ENCODE results near the gene STMN3.
"Not testable (repeated sequence)": the region's sequence is repeated elsewhere in the genome, so short reads cannot be mapped to it uniquely, and the experiment has no call there.

The STMN3 gene

DNA sequence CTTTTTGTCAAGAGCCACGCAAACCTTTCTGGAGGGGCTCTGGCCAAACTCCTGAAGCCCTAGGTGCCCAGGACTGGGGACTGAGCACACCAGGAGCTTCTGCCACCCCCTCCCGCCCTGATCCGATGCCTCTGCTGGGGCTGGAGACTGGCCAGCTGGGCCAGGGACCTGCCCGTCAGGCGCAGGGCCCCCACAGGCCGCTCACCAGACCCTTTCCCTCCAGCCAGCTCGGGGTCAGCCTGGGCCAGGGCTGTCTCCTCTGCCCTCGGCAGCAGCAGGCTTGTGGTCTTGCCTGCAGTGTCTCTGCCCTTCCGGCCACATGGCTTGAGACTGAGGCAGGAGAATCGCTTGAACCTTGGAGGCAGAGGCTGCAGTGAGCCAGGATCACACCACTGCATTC, 19.4 kb upstream of the STMN3 start:
- Histone ChIP-seq H3K79me2 (ENCODE audit: insufficient read depth, low read depth) (no peaks in the 10 kb centered on the region), H3K27ac (no peak overlapping the region), H3K36me3 (ENCODE audit: insufficient read depth) (no peaks in the 10 kb centered on the region), H3K27me3 (ENCODE audit: insufficient read depth, low read depth) (no peaks in the 10 kb centered on the region), H3K4me3 (IDR thresholded peaks at IDR 0.05; ENCODE audit: insufficient read depth, low read depth, low read length) (no peak overlapping the region), H2AFZ (ENCODE audit: low read depth) (no peak overlapping the region), H4K20me1 (ENCODE audit: insufficient read depth) (no peaks in the 10 kb centered on the region), H3K4me2 (no peak overlapping the region), H3K9ac (no peak overlapping the region), H3K4me1 (ENCODE audit: low read depth, poor library complexity, severe bottlenecking) (no peaks in the 10 kb centered on the region)
- TF ChIP-seq, protein P1, sequence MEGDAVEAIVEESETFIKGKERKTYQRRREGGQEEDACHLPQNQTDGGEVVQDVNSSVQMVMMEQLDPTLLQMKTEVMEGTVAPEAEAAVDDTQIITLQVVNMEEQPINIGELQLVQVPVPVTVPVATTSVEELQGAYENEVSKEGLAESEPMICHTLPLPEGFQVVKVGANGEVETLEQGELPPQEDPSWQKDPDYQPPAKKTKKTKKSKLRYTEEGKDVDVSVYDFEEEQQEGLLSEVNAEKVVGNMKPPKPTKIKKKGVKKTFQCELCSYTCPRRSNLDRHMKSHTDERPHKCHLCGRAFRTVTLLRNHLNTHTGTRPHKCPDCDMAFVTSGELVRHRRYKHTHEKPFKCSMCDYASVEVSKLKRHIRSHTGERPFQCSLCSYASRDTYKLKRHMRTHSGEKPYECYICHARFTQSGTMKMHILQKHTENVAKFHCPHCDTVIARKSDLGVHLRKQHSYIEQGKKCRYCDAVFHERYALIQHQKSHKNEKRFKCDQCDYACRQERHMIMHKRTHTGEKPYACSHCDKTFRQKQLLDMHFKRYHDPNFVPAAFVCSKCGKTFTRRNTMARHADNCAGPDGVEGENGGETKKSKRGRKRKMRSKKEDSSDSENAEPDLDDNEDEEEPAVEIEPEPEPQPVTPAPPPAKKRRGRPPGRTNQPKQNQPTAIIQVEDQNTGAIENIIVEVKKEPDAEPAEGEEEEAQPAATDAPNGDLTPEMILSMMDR (conservative IDR thresholded peaks at IDR 0.05; ENCODE audit: low read depth, low read length) = no peak

DNA sequence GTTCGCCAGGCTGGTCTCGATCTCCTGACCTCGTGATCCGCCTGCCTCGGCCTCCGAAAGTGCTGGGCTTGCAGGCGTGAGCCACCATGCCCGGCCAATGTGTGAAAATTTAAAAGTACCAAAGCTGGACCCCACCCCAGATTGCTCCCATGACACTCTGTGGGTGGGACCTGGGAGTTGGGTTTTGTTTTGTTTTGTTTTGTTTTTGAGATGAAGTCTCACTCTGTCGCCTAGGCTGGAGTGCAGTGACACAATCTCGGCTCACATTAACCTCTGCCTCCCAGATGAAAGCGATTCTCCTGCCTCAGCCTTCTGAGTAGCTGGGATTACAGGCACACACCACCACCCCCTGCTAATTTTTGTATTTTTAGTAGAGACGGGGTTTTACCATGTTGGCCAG, 18.5 kb upstream of the STMN3 start:
- not testable (repeated sequence) for H3K27me3 ChIP-seq (ENCODE audit: insufficient read depth, low read depth); H3K36me3 ChIP-seq (ENCODE audit: insufficient read depth); H3K4me1 ChIP-seq (ENCODE audit: low read depth, poor library complexity, severe bottlenecking); H3K9ac ChIP-seq; H3K27ac ChIP-seq; H3K4me2 ChIP-seq; H3K4me3 ChIP-seq (IDR thresholded peaks at IDR 0.05; ENCODE audit: insufficient read depth, low read depth, low read length); H2AFZ ChIP-seq (ENCODE audit: low read depth); H4K20me1 ChIP-seq (ENCODE audit: insufficient read depth); H3K79me2 ChIP-seq (ENCODE audit: insufficient read depth, low read depth)

DNA sequence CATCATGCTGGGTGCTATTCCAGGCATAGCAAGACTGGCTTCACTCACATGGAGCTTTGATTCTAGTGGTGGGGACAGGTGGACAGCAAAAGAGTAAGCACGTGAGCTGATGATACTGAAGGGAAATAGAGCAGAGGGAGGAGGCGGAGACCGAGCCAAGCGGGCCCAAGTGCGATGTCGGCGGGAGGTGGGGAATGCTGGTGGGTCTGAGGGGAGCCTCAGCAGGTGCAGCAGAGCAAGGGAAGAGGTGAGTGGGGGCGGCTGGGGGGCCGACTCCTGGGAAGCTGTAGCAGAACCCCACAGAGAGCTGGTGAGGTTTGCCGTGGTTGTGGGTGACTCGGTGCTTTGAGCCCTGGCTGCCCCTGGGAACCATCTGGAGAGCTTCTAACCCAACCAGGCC, 15.1 kb upstream of the STMN3 start:
- TF ChIP-seq, protein P1 (conservative IDR thresholded peaks at IDR 0.05; ENCODE audit: low read depth, low read length) = no peak
- no peaks in the 10 kb centered on the region for H3K79me2 ChIP-seq (ENCODE audit: insufficient read depth, low read depth)
- H3K4me3 ChIP-seq (IDR thresholded peaks at IDR 0.05; ENCODE audit: insufficient read depth, low read depth, low read length) = no peak overlapping the region
- no peak overlapping the region for H3K27ac ChIP-seq
- no peaks in the 10 kb centered on the region for H3K36me3 ChIP-seq (ENCODE audit: insufficient read depth)
- H2AFZ ChIP-seq (ENCODE audit: low read depth) = no peak overlapping the region
- H4K20me1 ChIP-seq (ENCODE audit: insufficient read depth) = no peaks in the 10 kb centered on the region
- H3K4me1 ChIP-seq (ENCODE audit: low read depth, poor library complexity, severe bottlenecking) = no peaks in the 10 kb centered on the region
- no peaks in the 10 kb centered on the region for H3K27me3 ChIP-seq (ENCODE audit: insufficient read depth, low read depth)
- H3K9ac ChIP-seq = no peak overlapping the region
- H3K4me2 ChIP-seq = no peak overlapping the region

DNA sequence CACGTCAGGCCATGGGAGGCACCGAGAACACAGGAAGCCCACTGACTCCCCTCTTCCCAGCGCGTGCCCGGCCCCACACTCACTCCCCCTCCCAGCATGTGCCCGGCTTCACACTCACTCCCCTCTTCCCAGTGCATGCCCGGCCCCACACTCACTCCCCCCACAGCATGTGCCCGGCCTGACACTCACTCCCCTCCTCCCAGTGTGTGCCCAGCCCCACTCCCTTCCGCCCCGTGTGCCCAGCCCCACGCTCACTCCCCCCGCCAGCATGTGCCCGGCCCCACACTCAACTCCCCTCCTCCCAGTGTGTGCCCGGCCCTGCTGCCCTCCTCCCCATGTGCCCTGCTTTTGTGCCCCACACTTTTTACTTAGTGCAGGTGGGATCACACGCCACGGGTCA, 14.6 kb upstream of the STMN3 start:
- Histone ChIP-seq H3K27ac (no peak overlapping the region), H3K27me3 (ENCODE audit: insufficient read depth, low read depth) (no peaks in the 10 kb centered on the region), H4K20me1 (ENCODE audit: insufficient read depth) (no peaks in the 10 kb centered on the region), H2AFZ (ENCODE audit: low read depth) (no peak overlapping the region), H3K4me2 (no peak overlapping the region), H3K36me3 (ENCODE audit: insufficient read depth) (no peaks in the 10 kb centered on the region), H3K9ac (no peak overlapping the region), H3K4me1 (ENCODE audit: low read depth, poor library complexity, severe bottlenecking) (no peaks in the 10 kb centered on the region), H3K4me3 (IDR thresholded peaks at IDR 0.05; ENCODE audit: insufficient read depth, low read depth, low read length) (no peak overlapping the region), H3K79me2 (ENCODE audit: insufficient read depth, low read depth) (no peaks in the 10 kb centered on the region)
- TF ChIP-seq, protein P1 (conservative IDR thresholded peaks at IDR 0.05; ENCODE audit: low read depth, low read length) = no peak

DNA sequence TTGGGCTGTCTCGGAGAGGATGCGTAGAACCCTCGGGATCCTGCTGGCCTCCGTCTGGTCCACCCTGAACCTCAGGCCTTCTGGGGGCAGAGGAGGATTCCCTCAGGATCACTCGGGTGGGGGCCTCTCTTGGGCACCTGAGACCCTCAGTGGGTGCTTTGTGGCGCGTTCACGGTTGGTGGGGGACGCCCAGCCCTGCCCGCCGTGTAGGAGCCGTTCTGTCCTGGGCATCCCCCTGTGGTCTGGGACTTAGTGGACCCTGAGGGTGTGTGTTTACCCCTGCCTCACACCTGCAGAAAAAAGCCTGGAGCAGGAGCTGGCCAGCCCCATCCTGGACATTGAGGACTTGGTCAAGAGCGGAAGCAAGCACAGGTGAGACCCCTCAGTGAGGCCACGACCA, 12.5 kb upstream of the STMN3 start:
- H4K20me1 ChIP-seq (ENCODE audit: insufficient read depth) = no peaks in the 10 kb centered on the region
- no peaks in the 10 kb centered on the region for H3K79me2 ChIP-seq (ENCODE audit: insufficient read depth, low read depth)
- TF ChIP-seq, protein P1 (conservative IDR thresholded peaks at IDR 0.05; ENCODE audit: low read depth, low read length) = no peak
- H3K4me1 ChIP-seq (ENCODE audit: low read depth, poor library complexity, severe bottlenecking) = no peaks in the 10 kb centered on the region
- no peak overlapping the region for H2AFZ ChIP-seq (ENCODE audit: low read depth)
- H3K27me3 ChIP-seq (ENCODE audit: insufficient read depth, low read depth) = no peaks in the 10 kb centered on the region
- no peaks in the 10 kb centered on the region for H3K36me3 ChIP-seq (ENCODE audit: insufficient read depth)
- H3K4me3 ChIP-seq (IDR thresholded peaks at IDR 0.05; ENCODE audit: insufficient read depth, low read depth, low read length) = no peak overlapping the region
- H3K9ac ChIP-seq = no peak overlapping the region
- H3K27ac ChIP-seq = no peak overlapping the region
- H3K4me2 ChIP-seq = no peak overlapping the region
